Measurements from ENCODE around the gene CERS4. TPM values are rescaled to one million over a fixed set of nuclear protein-coding genes. Genes with fewer than 3 reads are reported as not detected.
"Not testable (repeated sequence)": the region's sequence is repeated elsewhere in the genome, so short reads cannot be mapped to it uniquely, and the experiment has no call there.

CERS4 gene
- polyA plus RNA-seq, 1 donor: 17.6 TPM

DNA sequence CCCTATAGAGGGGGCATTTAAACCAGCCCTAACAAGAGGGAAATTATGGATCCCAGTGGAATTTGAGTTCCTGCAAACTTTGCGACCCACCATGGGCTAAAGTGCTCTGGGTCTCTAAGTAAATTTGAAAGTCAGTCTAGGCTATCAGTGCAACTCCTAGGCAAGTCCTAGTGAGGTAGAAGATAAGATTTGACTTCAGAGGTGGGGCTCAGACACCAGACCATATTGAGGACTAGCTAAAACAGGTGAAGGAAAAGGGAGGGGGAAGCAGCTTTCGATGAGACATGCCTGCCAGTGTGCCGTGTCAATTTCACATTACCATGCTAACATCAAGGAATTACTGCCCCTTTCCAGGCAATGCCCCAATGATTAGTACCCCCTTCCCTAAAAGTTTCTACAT is 60.6 kb downstream of the CERS4 start:
- no peak for DNase-seq

DNA sequence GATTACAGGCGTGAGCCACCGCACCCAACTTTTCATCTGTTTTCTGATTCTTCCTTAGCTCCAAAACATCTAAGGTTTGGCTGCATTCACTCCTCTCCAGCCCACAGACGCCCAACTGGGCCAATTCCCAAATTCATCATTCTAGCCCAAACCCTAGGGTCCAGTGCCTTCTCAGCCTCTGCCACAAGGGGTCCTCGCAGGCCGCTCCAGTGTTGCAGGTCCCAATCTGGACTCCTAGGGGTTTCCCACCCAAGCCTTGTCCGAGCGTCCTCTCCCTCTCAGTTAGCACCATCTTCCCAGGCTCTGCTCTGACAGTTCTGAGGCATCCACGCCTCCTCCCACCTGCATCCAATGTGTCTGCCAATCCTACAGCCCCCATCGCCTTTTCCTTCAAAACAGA is 67.3 kb downstream of the CERS4 start:
- not testable (repeated sequence) for DNase-seq

DNA sequence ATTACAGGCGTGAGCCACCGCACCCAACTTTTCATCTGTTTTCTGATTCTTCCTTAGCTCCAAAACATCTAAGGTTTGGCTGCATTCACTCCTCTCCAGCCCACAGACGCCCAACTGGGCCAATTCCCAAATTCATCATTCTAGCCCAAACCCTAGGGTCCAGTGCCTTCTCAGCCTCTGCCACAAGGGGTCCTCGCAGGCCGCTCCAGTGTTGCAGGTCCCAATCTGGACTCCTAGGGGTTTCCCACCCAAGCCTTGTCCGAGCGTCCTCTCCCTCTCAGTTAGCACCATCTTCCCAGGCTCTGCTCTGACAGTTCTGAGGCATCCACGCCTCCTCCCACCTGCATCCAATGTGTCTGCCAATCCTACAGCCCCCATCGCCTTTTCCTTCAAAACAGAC is 82.2 kb downstream of the CERS4 start:
- DNase-seq: not testable (repeated sequence)

DNA sequence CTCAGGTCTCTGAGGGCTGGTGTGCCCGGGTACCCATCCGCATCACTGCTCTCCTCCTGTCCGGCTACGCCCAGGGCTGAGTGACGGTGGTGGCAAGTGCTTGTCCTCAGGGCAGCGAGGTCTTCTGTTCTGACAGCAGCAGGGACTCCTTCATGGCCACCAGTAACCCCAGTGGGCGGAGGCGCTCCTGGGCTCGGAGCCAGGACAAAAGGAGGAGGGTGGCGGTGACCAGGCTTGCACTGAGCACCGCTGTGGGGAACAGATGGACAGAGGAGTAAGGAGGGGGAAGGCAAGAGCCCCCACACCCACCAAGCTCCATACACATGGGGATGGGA is 93.2 kb downstream of the CERS4 start:
- no peak for DNase-seq

DNA sequence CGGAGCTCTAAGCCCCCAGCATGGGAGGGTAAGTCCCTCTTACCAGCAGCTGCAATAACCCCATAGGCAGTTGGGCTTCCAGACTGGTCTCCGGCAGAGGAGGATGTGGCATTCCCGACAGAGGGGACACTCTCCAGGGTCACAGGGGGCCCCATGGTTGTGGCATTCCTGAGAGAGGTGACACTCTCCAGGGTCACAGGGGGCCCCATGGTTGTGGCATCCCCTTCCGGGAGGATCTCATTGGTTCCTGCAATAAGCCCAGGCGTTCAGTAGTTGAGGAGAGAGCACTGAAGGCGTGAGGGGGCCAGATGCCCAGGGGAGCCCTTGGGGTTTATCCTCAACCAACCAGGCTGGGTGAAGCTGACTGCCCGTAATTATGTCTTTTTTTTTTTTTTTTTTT is 93.6 kb downstream of the CERS4 start:
- DNase-seq: no peak

DNA sequence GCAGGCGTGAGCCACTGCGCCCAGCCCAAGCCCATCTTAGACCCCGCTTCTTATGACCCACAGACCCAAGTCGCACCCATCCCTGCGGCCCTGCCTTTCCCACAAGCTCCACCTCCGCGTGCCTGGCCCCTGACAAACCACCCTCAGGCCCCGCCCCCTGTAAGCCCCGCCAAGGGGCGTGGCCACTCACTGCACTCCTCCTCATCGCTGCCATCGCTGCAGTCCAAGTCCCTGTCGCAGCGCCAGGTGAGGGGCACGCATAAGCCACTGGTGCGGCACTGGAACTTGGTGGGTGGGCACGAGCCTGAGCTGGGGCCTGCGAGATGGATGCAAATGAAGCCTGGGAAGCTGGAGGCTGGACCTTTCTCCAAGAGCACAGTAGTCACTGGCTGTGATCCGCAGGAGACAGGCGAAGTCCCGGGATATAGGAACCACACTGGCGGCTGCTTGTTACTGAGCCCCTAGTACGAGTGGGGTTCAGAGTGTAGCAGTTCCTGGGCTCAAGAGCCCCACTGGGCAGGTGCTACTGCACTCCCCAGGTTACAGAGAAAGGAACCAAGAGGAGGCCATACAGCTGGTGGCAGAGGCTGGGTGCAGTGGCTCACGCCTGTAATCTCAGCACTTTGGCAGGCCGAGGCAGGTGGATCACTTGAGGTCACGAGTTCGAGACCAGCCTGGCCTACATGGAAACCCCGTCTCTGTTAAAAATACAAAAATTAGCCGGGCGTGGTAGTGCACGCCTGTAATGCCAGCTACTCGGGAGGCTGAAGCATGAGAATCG is 95.9 kb downstream of the CERS4 start:
- no peak for DNase-seq

DNA sequence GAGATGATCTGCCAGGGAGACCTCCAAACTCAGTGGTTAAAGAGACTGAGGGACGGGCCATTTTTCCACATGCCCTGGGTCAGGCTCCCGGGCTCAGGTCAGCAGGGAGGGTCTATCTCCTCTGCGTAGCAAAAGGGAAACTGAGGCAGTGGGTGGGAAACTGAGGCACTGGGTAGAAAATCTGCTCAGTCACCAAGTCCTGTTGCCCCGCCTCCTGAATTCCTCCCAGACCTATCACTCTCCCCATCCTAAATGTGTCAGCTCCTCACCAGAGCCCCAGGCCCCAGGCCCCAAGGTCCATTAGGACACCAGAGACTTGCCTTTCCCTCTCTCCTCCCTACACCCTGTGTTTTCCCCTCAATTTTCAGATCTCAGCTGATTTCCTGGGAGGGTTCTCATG is 96.6 kb downstream of the CERS4 start:
- no peak for DNase-seq

DNA sequence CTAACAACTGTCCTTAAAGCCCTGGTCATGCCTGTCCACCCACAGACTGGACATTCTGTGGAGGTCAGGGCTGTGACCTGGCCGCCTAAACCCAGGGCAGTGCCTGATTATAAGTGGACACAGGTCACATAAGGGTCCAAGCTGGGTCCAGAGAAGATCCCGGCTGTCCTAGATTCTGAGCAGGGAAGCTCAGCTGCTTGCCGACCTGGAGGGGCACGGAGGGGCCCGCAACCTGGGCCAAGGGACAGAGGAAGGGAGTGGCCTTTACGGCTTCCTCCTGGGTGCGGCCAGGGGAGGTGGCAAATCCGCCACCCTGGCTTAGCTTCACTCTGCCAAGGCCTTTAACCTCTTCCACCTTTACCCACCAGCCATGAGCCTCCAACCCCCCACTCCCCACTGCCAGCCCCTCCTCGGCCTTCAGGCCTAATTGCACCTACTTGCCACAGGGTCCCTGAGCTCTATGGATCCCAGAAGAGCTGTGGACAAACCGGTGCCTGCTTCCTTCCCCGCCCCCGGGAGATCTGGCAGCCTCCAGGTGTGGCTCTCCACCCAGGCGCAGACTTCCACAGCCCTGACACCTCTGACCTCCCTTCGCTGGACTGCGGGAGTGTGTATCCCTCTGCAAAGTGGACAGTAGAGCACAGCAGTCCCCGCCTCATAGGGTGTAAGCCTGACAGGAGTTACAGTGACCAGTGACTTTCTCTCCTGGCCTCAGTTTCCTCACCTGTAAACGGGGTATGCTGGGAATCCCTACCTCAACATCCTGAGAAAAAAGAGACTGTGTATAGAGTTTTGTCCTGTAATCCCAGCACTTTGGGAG is 97.3 kb downstream of the CERS4 start:
- DNase-seq: no peak

DNA sequence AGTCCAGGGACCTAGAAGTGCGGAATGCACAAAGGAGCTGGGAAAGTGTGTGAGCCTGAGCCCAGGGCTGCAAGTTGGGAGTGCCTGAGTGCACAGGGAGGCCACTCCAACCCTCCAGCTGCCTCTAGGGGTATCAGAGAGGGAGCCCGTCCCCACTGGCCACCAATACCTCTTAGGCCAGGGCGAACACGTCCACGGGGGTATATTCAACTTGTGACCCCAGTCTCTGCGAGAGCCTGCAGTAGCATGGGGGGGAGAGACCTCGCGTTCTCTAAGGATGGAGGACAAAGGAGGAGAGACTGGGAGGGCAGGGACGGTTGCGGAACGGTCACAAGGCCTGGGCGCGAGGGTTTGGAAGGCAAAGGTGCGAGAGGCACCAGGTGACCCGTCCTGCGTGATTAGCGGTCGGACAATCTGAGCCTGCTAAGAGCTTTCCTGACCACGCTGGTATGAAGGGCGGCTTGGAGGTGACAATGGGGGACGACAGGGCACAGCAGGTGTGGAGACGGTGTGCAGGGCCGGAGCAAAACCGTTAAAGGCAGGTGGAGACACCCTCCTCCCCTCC is 98.3 kb downstream of the CERS4 start:
- DNase-seq: no peak

DNA sequence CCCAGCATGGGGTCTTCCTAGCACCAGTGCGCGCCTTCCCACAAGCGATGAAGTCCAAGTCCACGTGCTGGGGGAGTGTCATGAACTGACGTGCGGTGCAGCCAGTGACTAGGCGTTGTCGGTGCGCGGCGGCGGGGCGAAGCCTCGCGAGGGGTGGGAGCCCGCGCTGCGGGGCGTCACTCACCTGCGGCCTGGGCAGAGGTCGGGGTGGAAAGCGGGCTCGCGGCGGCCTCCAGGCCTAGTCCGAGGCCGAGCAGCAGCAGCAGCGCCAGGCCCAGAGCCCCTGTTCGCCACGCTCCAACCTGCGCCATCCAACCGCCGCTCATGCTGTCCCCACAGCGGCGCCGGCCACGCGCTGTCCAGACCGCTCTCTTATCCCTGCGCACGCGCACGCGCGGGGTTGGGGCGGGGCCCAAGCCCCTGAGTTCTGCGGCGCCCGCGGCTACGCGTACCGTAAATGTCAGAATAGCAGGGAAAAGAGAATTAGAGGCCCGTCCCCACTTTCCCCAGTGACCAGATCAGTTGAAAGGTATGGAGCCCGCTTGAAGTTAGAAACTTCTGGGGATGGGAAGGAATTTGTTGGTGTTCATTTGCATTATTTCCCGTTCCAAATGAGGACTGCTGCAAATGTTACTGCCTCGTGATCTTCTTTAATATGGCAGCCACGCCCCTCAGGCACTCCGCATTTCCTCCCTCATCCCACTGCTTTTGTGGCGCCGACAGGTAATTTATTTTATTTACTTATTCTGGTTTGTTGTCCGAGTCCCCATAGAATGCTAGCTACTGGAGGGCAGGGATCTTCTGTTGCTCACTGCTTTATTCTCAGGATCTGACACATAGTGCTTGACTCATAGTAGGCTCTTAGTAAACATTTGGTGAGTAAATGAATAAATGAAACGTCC is 99.0 kb downstream of the CERS4 start, which contains the start of gene CD320:
Gene CD320, minus strand, starts transcription at position 394 of the 902 bp plus-strand sequence. Its CDS starts 68 bp downstream, at position 326.
- DNase-seq: peak; percentile 94

DNA sequence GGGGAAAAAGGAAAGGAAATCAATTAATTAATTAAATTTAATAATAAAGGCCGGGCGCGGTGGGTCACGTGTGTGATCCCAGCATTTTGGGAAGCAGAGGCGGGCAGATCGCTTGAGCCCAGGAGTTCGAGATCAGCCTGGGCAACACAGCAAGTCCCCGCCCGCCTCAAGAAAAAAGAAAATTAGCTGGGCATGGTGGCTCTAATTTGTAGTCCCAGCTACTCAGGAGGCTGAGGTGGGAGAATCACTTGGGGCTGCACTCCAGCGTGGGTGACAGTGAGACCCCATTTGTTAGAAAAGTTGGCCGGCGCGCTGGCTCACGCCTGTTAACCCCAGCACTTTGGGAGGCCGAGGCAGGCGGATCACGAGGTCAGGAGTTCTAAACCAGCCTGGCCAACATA is 99.7 kb downstream of the CERS4 start:
- DNase-seq: no peak

DNA sequence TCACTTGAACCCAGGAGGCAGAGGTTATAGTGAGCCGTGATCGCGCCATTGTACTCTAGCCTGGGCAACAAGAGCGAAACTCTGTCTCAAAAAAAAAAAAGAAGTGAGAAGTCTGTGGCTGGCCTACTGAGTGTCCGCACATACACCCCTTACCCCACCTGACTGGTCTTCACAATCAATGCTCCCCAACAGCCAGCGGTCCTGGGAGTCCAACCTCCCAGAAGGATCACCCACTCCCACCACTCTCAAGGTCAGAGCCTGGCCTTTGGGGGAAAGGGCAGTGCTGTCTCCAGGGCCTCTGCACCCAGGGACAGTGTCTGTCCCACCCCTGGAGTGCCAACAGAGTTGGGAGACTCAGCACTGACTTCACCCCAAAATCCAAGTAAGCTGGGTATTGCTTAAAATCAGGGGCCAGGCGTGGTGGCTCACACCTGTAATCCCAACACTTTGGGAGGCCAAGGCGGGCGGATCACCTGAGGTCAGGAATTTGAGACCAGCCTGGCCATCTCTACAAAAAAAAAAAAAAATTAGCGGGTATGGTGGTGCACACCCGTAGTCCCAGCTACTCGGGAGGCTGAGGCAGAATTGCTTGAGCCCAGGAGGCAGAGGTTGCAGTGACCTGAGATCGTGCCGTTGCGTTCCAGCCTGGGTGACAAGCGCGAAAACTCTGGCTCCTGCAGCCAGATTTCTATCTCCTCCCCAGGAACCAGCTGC is 101.3 kb downstream of the CERS4 start:
- DNase-seq: no peak

DNA sequence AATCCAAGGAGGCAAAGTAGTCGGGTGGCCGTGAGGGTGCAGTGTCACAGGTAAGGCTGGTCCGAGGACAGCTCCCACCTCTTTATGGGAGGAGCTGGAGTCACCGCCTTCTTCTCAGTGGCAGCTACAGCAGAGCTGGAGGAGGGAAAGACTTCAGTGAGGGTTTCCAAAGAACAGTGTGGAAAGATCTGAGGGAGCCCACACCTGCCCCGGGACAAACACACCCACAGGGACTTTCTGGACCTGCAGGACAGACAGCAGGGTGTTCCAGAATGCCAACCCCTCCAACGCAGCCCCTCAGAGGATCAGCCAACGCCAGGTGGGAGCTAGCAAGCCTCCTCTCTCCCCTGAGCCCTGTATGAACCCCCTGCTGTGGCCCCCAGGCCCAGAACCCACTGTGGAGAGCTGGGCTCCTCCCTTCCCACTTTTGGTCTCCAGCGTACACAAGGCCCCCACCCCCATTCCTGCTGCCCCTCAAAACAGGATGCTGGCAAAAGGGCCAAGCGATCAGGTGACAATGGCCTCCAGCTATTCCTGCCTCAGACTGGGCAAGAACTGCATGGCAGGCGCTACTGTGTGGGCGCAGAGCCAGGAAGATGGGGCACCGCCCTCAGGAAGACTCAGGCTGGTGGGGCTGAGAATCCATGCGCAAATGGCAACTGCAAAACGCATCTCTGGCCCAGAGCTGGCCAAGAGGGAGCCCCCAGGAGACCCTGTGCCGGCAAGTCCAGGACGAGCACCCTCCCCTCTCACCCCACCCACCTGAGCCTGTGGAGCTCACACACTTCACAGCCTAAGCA is 102.5 kb downstream of the CERS4 start:
- DNase-seq: no peak

Other genes with a start within 250 kb of the CERS4 start
- gene ELAVL1, start 203.7 kb upstream of the CERS4 start, polyA plus RNA-seq (ENCODE audit: insufficient read length): 58.2 TPM
- not detected for gene CCL25, start 156.6 kb upstream of the CERS4 start, polyA plus RNA-seq (ENCODE audit: insufficient read length)
- gene FBN3, start 59.8 kb upstream of the CERS4 start, polyA plus RNA-seq (ENCODE audit: insufficient read length): 14.4 TPM
- 21.7 TPM for gene CD320, start 99.0 kb downstream of the CERS4 start, polyA plus RNA-seq (ENCODE audit: insufficient read length)
- 33.7 TPM for gene NDUFA7, start 112.0 kb downstream of the CERS4 start, polyA plus RNA-seq (ENCODE audit: insufficient read length)
- 729 TPM for gene RPS28, start 112.1 kb downstream of the CERS4 start, polyA plus RNA-seq (ENCODE audit: insufficient read length)
- gene KANK3, start 133.9 kb downstream of the CERS4 start, polyA plus RNA-seq (ENCODE audit: insufficient read length): 15.8 TPM
- gene ANGPTL4, start 154.8 kb downstream of the CERS4 start, polyA plus RNA-seq (ENCODE audit: insufficient read length): 3.6 TPM
- 85.3 TPM for gene RAB11B, start 181.0 kb downstream of the CERS4 start, polyA plus RNA-seq (ENCODE audit: insufficient read length)
- 16.9 TPM for gene MARCHF2, start 203.9 kb downstream of the CERS4 start, polyA plus RNA-seq (ENCODE audit: insufficient read length)
- gene HNRNPM, start 235.6 kb downstream of the CERS4 start, polyA plus RNA-seq (ENCODE audit: insufficient read length): 198 TPM

All from hindlimb muscle (tissue), 1 donor.